H7 (cell line): ENCODE measurements around the gene PRICKLE3. TPM values are rescaled to one million over a fixed set of nuclear protein-coding genes. Genes with fewer than 3 reads are reported as not detected.

Source experiments
- DNase-seq: peaks from one replicate; pipeline ENCODE4 v3.0.0; 2012
- H3K27me3 ChIP-seq: 2 replicates; pipeline ENCODE4 v1.6.0; 2011; ENCODE audit warnings: mild to moderate bottlenecking, low read length; ENCODE audit not compliant: control insufficient read depth, insufficient read depth
- H3K36me3 ChIP-seq: replicated peaks from 2 replicates; pipeline ENCODE4 v1.5.1; 2011; ENCODE audit warnings: low read length; ENCODE audit not compliant: control insufficient read depth, insufficient read depth
- H3K4me3 ChIP-seq: 2 replicates; pipeline ENCODE4 v1.5.1; 2011; ENCODE audit warnings: low read depth, mild to moderate bottlenecking, control low read depth, low read length, moderate library complexity; ENCODE audit not compliant: insufficient read depth
- total RNA-seq: library from RNA; depleted of rRNA; stranded (reverse); fragments of >200 nt; shearing (Covaris generic); gene quantifications from 2 replicates; pipeline ENCODE4 v1.2.3, GENCODE V29; 2014

PRICKLE3 gene
- total RNA-seq, 1 experiment from 2014 or later = 8.9 TPM

DNA sequence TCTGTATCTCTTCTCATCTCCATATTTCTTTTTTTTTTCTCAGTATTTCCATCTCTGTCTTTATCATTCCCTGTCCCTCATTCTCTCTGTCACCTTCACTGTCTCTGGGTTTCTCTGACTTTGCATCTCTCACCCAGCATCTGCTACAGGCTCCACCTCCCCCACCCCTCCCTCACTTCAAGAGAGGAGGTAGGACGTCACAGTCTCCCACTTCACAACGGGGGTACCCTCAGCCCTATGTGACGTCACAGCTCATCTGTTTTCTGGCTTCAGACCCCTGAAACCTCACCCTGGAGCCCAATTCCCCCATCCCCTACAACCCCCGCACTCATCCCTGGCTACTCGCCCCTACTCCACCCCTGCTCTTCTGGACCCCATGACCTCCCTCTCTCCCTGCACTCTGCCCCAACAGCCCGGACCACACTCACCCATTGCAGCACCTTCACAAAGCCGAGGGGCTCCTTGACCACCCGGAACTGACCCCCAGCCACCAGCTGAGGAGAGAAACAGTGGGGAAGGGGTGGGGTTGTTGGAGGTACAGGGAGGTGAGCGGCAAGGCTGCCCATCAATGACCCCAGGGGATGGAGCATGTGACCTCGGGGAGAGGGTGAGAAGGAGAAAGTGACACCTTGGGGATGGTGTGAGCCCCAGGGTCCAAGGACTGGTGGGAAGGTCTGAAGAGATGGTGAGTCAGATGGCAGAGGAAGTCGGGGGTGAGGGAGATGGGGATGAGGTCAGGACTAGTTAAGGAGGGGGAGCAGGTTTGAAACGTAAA lies 12.6 kb upstream of the PRICKLE3 start:
- Histone ChIP-seq H3K27me3 (peaks cover 4% of the 10 kb centered on the region; the same call in 1 of the 2 replicates), H3K36me3 (no peaks in the 10 kb centered on the region), H3K4me3 (peak overlapping the region; percentile 42; the same call in 1 of the 2 replicates)
- DNase-seq = no peak

GRCh38 chrX:49197543-49198087 lies 11.4 kb upstream of the PRICKLE3 start:
- no peak for DNase-seq
- Histone ChIP-seq H3K36me3 (no peaks in the 10 kb centered on the region), H3K27me3 (peaks cover 4% of the 10 kb centered on the region; the same call in 1 of the 2 replicates), H3K4me3 (no peak overlapping the region)

DNA sequence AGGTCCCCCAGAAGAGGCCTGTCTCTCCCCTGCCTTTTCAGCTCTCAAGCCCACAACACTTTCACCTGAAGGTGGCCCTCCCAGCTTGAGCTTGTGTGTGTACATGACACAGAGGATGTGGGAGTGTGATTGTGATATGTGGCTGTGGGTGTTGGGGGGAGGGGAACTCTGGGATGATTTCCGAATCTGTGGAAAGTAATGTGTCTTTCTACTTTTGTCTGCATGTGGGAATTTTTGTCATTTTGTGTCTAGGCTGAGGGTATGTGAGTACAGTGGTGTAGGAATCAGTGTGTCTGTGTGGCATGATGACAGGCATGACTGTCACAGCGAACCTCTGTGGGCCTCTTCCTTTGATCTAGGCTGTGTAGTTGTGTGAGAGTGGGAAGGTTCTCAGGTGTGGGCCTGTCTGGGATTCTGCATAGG lies 7.4 kb upstream of the PRICKLE3 start:
- Histone ChIP-seq H3K4me3 (no peak overlapping the region), H3K27me3 (no peaks in the 10 kb centered on the region; the same call in 1 of the 2 replicates), H3K36me3 (no peaks in the 10 kb centered on the region)
- DNase-seq = no peak

DNA sequence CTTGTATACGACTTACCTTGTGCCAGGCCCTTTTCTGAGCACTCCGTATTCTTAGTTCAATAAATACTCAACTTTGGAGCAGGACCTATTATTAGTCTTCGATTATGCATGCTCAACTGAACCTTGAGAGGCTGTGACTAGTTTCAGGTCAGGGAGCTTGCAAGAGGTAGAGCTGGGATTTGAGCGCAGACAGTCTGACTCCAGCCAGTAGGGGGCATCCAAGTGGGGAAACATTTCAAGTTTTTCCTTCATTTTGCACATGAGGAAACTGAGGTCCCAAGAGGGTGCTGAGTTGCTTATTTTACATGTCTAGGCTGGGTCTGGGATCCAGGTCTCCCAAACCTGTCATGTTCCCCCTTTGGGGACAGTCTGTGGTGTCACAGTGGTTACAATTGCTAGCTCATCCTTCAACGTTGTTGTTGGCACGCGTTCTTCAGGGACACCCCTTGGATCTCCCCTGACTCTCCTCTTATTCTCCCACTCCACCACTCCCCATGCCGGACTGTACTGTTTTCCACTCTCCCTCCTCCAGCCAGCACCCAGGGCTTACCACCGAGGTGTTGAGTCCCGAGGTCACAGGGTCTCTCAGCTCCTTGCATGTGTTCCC lies 6.7 kb upstream of the PRICKLE3 start:
- DNase-seq = no peak

GRCh38 chrX:49191574-49192011 lies 5.4 kb upstream of the PRICKLE3 start:
- no peak for DNase-seq
- Histone ChIP-seq H3K36me3 (no peaks in the 10 kb centered on the region), H3K4me3 (peak overlapping the region; percentile 68), H3K27me3 (no peaks in the 10 kb centered on the region)

More for the DNA sequence above, 6.7 kb upstream of the PRICKLE3 start:
- Histone ChIP-seq H3K4me3 (no peak overlapping the region), H3K27me3 (no peaks in the 10 kb centered on the region), H3K36me3 (no peaks in the 10 kb centered on the region)

- no peaks in the 10 kb centered on the region for H3K36me3 ChIP-seq
- no peaks in the 10 kb centered on the region for H3K27me3 ChIP-seq
- DNase-seq = peak; percentile 93
- peak overlapping the region; percentile 68 for H3K4me3 ChIP-seq
Observed at GRCh38 chrX:49190821-49191573, 4.8 kb upstream of the PRICKLE3 start.

- no peaks in the 10 kb centered on the region for H3K36me3 ChIP-seq
- no peak for DNase-seq
- H3K27me3 ChIP-seq = no peaks in the 10 kb centered on the region
- H3K4me3 ChIP-seq = no peak overlapping the region
Observed at GRCh38 chrX:49189606-49190005, 3.4 kb upstream of the PRICKLE3 start.

GRCh38 chrX:49188468-49189076 lies 2.4 kb upstream of the PRICKLE3 start:
- DNase-seq = no peak
- Histone ChIP-seq H3K4me3 (no peak overlapping the region), H3K27me3 (no peaks in the 10 kb centered on the region), H3K36me3 (no peaks in the 10 kb centered on the region)

DNA sequence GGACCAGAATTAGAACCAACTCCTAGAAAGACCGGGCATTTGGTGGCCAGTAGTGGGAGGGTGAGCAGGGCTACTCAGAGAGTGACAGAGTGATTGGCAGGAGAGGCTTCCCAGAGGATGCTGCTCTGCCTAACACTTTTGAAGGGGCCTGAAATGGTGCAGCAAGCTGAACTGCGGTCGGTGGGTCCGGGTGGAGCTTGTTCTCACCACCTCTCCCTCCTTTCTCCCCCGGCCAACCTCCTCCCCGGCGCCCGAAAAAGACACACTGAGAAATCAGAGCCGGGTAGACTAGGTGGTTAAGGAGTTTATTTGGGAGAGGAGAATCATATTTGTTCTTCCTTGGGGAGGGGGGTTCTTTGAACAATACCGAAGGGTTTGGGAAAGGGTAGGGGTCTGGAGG lies 1.4 kb upstream of the PRICKLE3 start:
- Histone ChIP-seq H3K36me3 (no peaks in the 10 kb centered on the region), H3K4me3 (peak overlapping the region; percentile 63; the same call in 1 of the 2 replicates), H3K27me3 (no peaks in the 10 kb centered on the region)
- no peak for DNase-seq

DNA sequence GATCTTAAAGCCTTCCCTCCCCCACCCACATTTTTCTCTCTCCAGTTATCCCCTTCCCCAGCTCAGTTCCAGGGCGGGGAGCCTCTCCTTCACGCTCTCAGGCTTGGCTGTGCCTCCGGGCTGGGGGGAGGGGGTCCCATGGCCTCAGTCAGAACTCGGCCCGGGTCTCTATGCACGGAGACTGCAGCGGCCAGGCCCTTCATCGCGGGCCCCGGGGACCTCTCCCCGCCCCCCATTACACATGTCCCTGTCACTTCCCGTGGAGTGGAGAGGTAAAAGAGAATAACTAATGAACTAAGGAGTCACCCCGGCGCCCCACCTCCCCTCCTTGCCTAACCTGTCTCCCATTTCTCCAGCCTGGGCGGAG lies 838 bp upstream of the PRICKLE3 start:
- peak; percentile 71 for DNase-seq
- Histone ChIP-seq H3K27me3 (no peaks in the 10 kb centered on the region), H3K36me3 (no peaks in the 10 kb centered on the region), H3K4me3 (peak overlapping the region; percentile 63)

- peak; percentile 86 for DNase-seq
- peaks cover 1% of the 10 kb centered on the region; the same call in 1 of the 2 replicates for H3K36me3 ChIP-seq
- H3K27me3 ChIP-seq = no peaks in the 10 kb centered on the region
- H3K4me3 ChIP-seq = peak overlapping the region; percentile 38
Observed at GRCh38 chrX:49184294-49185281, 1.6 kb downstream of the PRICKLE3 start.

GRCh38 chrX:49183701-49184281 lies 2.4 kb downstream of the PRICKLE3 start:
- H3K27me3 ChIP-seq = no peaks in the 10 kb centered on the region
- peaks cover 3% of the 10 kb centered on the region for H3K36me3 ChIP-seq
- no peak overlapping the region for H3K4me3 ChIP-seq
- DNase-seq = no peak

GRCh38 chrX:49179358-49179757 lies 6.8 kb downstream of the PRICKLE3 start:
- peaks cover 3% of the 10 kb centered on the region for H3K36me3 ChIP-seq
- no peaks in the 10 kb centered on the region for H3K27me3 ChIP-seq
- no peak overlapping the region for H3K4me3 ChIP-seq
- DNase-seq = no peak
